Upper lobe of left lung (tissue), 6 donors: ENCODE measurements around the gene TFCP2L1. TPM values are rescaled to one million over a fixed set of nuclear protein-coding genes. Genes with fewer than 3 reads are reported as not detected.
"Not testable (repeated sequence)": the region's sequence is repeated elsewhere in the genome, so short reads cannot be mapped to it uniquely, and the experiment has no call there.

Source experiments
- ATAC-seq, 2 donors: fragments of 200-7000 bp; cut with Tn5 transposase; one replicate each; pipeline ENCODE4 v1.9.1; 2022; ENCODE audit warnings: mild to moderate bottlenecking in 2 of 2, moderate library complexity in 2 of 2; ENCODE audit not compliant: low FRiP score in 2 of 2
- DNase-seq, 2 donors: peaks; one replicate each; pipeline ENCODE4 v3.0.0-alpha.2; 2019 to 2020
- H3K27ac ChIP-seq, 4 donors: fragments of 200-600 bp; sonication (generic); one replicate each; pipeline ENCODE4 v1.5.1; 2016 to 2019
- H3K27me3 ChIP-seq, 4 donors: fragments of 200-600 bp; sonication (generic); one replicate each; pipeline ENCODE4 v1.5.1; 2017 to 2019
- H3K36me3 ChIP-seq, 4 donors: fragments of 200-600 bp; sonication (generic); one replicate each; pipeline ENCODE4 v1.5.1; 2016 to 2019
- H3K4me1 ChIP-seq, 4 donors: fragments of 200-600 bp; sonication (generic); one replicate each; pipeline ENCODE4 v1.5.1; 2018 to 2019
- H3K4me3 ChIP-seq, 4 donors: fragments of 200-600 bp; sonication (generic); one replicate each; pipeline ENCODE4 v1.5.1; 2017 to 2019; ENCODE audit warnings: mild to moderate bottlenecking in 2 of 4, moderate library complexity in 1 of 4
- H3K9me3 ChIP-seq, 4 donors: fragments of 200-600 bp; sonication (generic); one replicate each; pipeline ENCODE4 v1.5.1; 2018 to 2019
- CTCF ChIP-seq, 6 experiments: fragments of 450-650 bp in 4 of 6; fragments of 200-600 bp in 2 of 6; sonication (generic) in 2 of 6; IDR thresholded peaks; one replicate each; pipeline ENCODE4 v1.5.1; 2016 to 2019; ENCODE audit warnings: antibody characterized with exemption in 6 of 6
- EP300 ChIP-seq, 4 donors: sonication (generic); formaldehyde crosslinking; IDR thresholded peaks; one replicate each; pipeline ENCODE4 v1.5.1; 2017; ENCODE audit warnings: antibody characterized with exemption in 4 of 4, control low read depth in 2 of 4
- POLR2A ChIP-seq, 4 donors: fragments of 450-650 bp; IDR thresholded peaks; one replicate each; pipeline ENCODE4 v1.5.1; 2016 to 2017; ENCODE audit warnings: antibody characterized with exemption in 4 of 4, mild to moderate bottlenecking in 2 of 4
- POLR2AphosphoS5 ChIP-seq, 2 donors: sonication (generic); formaldehyde crosslinking; IDR thresholded peaks; one replicate each; pipeline ENCODE4 v1.5.1; 2017; ENCODE audit warnings: antibody characterized with exemption in 2 of 2
- WGBS, 2 donors: methylation state at CpG; one replicate each; pipeline ENCODE4 v1.1.5; 2017 to 2018; 5-methylcytosine and 5-hydroxymethylcytosine counted together
- total RNA-seq, 6 donors: library from RNA; depleted of rRNA in 4 of 6; stranded (reverse); fragments of >200 nt in 4 of 6; gene quantifications; one replicate each; pipeline versions ENCODE4 v1.1.0 to v1.2.1, GENCODE V29; 2016 to 2021
- donor health status: DM: no; HTN: no; CAD: no; lungs with moderate emphysema.
- donor health status: DM: no; HTN: yes; CAD: no; lungs with severe emphysema.

Gene TFCP2L1
- total RNA-seq, 6 donors from 2014 or later = 15.3 to 47.1 (median 33.7) TPM

- H3K27ac ChIP-seq = no peak overlapping the region
- TF ChIP-seq POLR2A (IDR thresholded peaks at IDR 0.05) = no peak
- no peak for TF ChIP-seq EP300 (IDR thresholded peaks at IDR 0.05)
- no peak for TF ChIP-seq POLR2AphosphoS5 (IDR thresholded peaks at IDR 0.05)
- TF ChIP-seq CTCF (IDR thresholded peaks at IDR 0.05) = no peak
- no peaks in the 10 kb centered on the region for H3K36me3 ChIP-seq
- no peaks in the 10 kb centered on the region for H3K27me3 ChIP-seq
- H3K9me3 ChIP-seq = no peaks in the 10 kb centered on the region
- DNase-seq (no peak), ATAC-seq (no peak)
- peaks cover 0 to 9% (median 0%) of the 10 kb centered on the region in 4 donors for H3K4me1 ChIP-seq
- WGBS, 2 donors = 62 to 75% methylated on average over 2 of the region's 2 CpGs
- no peak overlapping the region for H3K4me3 ChIP-seq
Observed at GRCh38 chr2:121304941-121305340, 19.9 kb upstream of the TFCP2L1 start.

GRCh38 chr2:121303531-121304263 lies 18.7 kb upstream of the TFCP2L1 start:
- no peak overlapping the region for H3K27ac ChIP-seq
- no peak overlapping the region for H3K4me3 ChIP-seq
- H3K9me3 ChIP-seq = no peaks in the 10 kb centered on the region
- 10 to 13% methylated on average over 2 of the region's 2 CpGs for WGBS, 2 donors
- peaks cover 0 to 9% (median 0%) of the 10 kb centered on the region in 4 donors for H3K4me1 ChIP-seq
- H3K27me3 ChIP-seq = no peaks in the 10 kb centered on the region
- no peak for DNase-seq
- peak; percentile 35 to 37 for ATAC-seq
- TF ChIP-seq CTCF (IDR thresholded peaks at IDR 0.05) = no peak
- TF ChIP-seq EP300 (IDR thresholded peaks at IDR 0.05) = no peak
- no peak for TF ChIP-seq POLR2A (IDR thresholded peaks at IDR 0.05)
- TF ChIP-seq POLR2AphosphoS5 (IDR thresholded peaks at IDR 0.05) = no peak
- H3K36me3 ChIP-seq = no peaks in the 10 kb centered on the region

- not testable (repeated sequence) for H3K4me3 ChIP-seq, DNase-seq, H3K27me3 ChIP-seq, H3K9me3 ChIP-seq, H3K4me1 ChIP-seq, ATAC-seq, H3K36me3 ChIP-seq, H3K27ac ChIP-seq
Observed at GRCh38 chr2:121301190-121301589, 16.2 kb upstream of the TFCP2L1 start.

- TF ChIP-seq POLR2A (IDR thresholded peaks at IDR 0.05) (no peak), POLR2AphosphoS5 (IDR thresholded peaks at IDR 0.05) (no peak), CTCF (IDR thresholded peaks at IDR 0.05) (no peak), EP300 (IDR thresholded peaks at IDR 0.05) (no peak)
- Histone ChIP-seq H3K27me3 (no peaks in the 10 kb centered on the region), H3K4me3 (no peak overlapping the region), H3K27ac (no peak overlapping the region), H3K36me3 (no peaks in the 10 kb centered on the region), H3K4me1 (peaks cover 0 to 5% (median 0%) of the 10 kb centered on the region in 4 donors), H3K9me3 (no peaks in the 10 kb centered on the region)
- ATAC-seq = no peak
- peak in 1 of 2 donors; percentile 28 for DNase-seq
- WGBS, 2 donors = 93 to 94% methylated on average over 12 of the region's 12 CpGs
Observed at GRCh38 chr2:121298476-121298875, 13.5 kb upstream of the TFCP2L1 start.

GRCh38 chr2:121297866-121298265 lies 12.9 kb upstream of the TFCP2L1 start:
- H3K4me1 ChIP-seq, H3K27me3 ChIP-seq, H3K4me3 ChIP-seq, H3K9me3 ChIP-seq, DNase-seq, H3K36me3 ChIP-seq, ATAC-seq, H3K27ac ChIP-seq: not testable (repeated sequence)
- WGBS, 2 donors = 82 to 94% methylated on average over 5 of the region's 5 CpGs

GRCh38 chr2:121297217-121297830 lies 12.3 kb upstream of the TFCP2L1 start:
- H3K36me3 ChIP-seq = no peaks in the 10 kb centered on the region
- H3K4me3 ChIP-seq = no peak overlapping the region
- WGBS, 2 donors = 50 to 64% methylated on average over 6 to 9 of the region's 9 CpGs
- H3K27me3 ChIP-seq = no peaks in the 10 kb centered on the region
- H3K27ac ChIP-seq = no peak overlapping the region
- H3K9me3 ChIP-seq = no peaks in the 10 kb centered on the region
- no peak for DNase-seq
- peaks cover 0 to 4% (median 0%) of the 10 kb centered on the region in 4 donors for H3K4me1 ChIP-seq
- peak in 1 of 2 donors; percentile 69 for ATAC-seq
- TF ChIP-seq CTCF (IDR thresholded peaks at IDR 0.05) (peak in 5 of 6 experiments; percentile 38 to 68 (median 48)), EP300 (IDR thresholded peaks at IDR 0.05) (no peak), POLR2AphosphoS5 (IDR thresholded peaks at IDR 0.05) (no peak), POLR2A (IDR thresholded peaks at IDR 0.05) (no peak)
